Sigmoid colon (tissue), 4 donors: ENCODE results near the gene SELPLG.

ENCODE experiments used
- POLR2AphosphoS5 ChIP-seq, 4 donors: sonication (generic); formaldehyde crosslinking; IDR thresholded peaks; one replicate each; pipeline ENCODE4 v1.6.1; 2017; ENCODE audit warnings: antibody characterized with exemption in 4 of 4
- TF ChIP-seq, protein P1 (sequence below), 4 experiments: fragments of 450-650 bp in 3 of 4; fragments of 200-600 bp in 1 of 4; IDR thresholded peaks; one replicate each; pipeline ENCODE4 v1.5.1; 2016 to 2019; ENCODE audit warnings: antibody characterized with exemption in 4 of 4, mild to moderate bottlenecking in 3 of 4, moderate library complexity in 2 of 4

GRCh38 chr12:108595711-108596647 lies 37.7 kb downstream of the SELPLG start:
- TF ChIP-seq, protein P1, sequence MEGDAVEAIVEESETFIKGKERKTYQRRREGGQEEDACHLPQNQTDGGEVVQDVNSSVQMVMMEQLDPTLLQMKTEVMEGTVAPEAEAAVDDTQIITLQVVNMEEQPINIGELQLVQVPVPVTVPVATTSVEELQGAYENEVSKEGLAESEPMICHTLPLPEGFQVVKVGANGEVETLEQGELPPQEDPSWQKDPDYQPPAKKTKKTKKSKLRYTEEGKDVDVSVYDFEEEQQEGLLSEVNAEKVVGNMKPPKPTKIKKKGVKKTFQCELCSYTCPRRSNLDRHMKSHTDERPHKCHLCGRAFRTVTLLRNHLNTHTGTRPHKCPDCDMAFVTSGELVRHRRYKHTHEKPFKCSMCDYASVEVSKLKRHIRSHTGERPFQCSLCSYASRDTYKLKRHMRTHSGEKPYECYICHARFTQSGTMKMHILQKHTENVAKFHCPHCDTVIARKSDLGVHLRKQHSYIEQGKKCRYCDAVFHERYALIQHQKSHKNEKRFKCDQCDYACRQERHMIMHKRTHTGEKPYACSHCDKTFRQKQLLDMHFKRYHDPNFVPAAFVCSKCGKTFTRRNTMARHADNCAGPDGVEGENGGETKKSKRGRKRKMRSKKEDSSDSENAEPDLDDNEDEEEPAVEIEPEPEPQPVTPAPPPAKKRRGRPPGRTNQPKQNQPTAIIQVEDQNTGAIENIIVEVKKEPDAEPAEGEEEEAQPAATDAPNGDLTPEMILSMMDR (IDR thresholded peaks at IDR 0.05): no peak
- TF ChIP-seq POLR2AphosphoS5 (IDR thresholded peaks at IDR 0.05): no peak
